SJSA1 (cell line): Measurements from ENCODE around the gene CEP44. TPM values are rescaled to one million over a fixed set of nuclear protein-coding genes. Genes with fewer than 3 reads are reported as not detected.

Source experiments
- DNase-seq, 2 experiments: peaks; one replicate each; pipeline ENCODE4 v3.0.0-alpha.2; 2015 to 2020; ENCODE audit warnings: low spot score in 2 of 2, low read depth in 1 of 2
- H3K27ac ChIP-seq: fragments of 250-450 bp; sonication (Bioruptor Pico); 2 replicates; pipeline ENCODE4 v1.5.1; 2020; ENCODE audit warnings: mild to moderate bottlenecking, moderate library complexity
- H3K27me3 ChIP-seq: fragments of 250-450 bp; sonication (Bioruptor Pico); replicated peaks from 2 replicates; pipeline ENCODE4 v1.5.1; 2020; ENCODE audit warnings: mild to moderate bottlenecking, moderate library complexity
- H3K36me3 ChIP-seq: fragments of 250-450 bp; sonication (Bioruptor Pico); 2 replicates; pipeline ENCODE4 v1.5.1; 2020; ENCODE audit warnings: mild to moderate bottlenecking
- H3K4me1 ChIP-seq: fragments of 250-450 bp; sonication (Bioruptor Pico); replicated peaks from 2 replicates; pipeline ENCODE4 v1.6.1; 2021; ENCODE audit warnings: mild to moderate bottlenecking
- H3K4me3 ChIP-seq: fragments of 250-450 bp; sonication (Bioruptor Pico); 2 replicates; pipeline ENCODE4 v1.5.1; 2020; ENCODE audit warnings: mild to moderate bottlenecking
- H3K9me3 ChIP-seq: fragments of 250-450 bp; sonication (Bioruptor Pico); replicated peaks from 2 replicates; pipeline ENCODE4 v1.5.1; 2020; ENCODE audit warnings: mild to moderate bottlenecking
- total RNA-seq: library from RNA; depleted of rRNA; stranded (reverse); fragments of >200 nt; shearing (Covaris generic); gene quantifications from 2 replicates; pipeline ENCODE4 v1.2.3, GENCODE V29; 2014; rRNA removed

CEP44 gene, protein sequence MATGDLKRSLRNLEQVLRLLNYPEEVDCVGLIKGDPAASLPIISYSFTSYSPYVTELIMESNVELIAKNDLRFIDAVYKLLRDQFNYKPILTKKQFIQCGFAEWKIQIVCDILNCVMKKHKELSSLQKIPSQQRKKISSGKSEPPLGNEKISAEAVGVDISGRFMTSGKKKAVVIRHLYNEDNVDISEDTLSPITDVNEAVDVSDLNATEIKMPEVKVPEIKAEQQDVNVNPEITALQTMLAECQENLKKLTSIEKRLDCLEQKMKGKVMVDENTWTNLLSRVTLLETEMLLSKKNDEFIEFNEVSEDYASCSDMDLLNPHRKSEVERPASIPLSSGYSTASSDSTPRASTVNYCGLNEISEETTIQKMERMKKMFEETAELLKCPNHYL
- total RNA-seq = 22.8 and 31.7 TPM in 2 replicates

DNA sequence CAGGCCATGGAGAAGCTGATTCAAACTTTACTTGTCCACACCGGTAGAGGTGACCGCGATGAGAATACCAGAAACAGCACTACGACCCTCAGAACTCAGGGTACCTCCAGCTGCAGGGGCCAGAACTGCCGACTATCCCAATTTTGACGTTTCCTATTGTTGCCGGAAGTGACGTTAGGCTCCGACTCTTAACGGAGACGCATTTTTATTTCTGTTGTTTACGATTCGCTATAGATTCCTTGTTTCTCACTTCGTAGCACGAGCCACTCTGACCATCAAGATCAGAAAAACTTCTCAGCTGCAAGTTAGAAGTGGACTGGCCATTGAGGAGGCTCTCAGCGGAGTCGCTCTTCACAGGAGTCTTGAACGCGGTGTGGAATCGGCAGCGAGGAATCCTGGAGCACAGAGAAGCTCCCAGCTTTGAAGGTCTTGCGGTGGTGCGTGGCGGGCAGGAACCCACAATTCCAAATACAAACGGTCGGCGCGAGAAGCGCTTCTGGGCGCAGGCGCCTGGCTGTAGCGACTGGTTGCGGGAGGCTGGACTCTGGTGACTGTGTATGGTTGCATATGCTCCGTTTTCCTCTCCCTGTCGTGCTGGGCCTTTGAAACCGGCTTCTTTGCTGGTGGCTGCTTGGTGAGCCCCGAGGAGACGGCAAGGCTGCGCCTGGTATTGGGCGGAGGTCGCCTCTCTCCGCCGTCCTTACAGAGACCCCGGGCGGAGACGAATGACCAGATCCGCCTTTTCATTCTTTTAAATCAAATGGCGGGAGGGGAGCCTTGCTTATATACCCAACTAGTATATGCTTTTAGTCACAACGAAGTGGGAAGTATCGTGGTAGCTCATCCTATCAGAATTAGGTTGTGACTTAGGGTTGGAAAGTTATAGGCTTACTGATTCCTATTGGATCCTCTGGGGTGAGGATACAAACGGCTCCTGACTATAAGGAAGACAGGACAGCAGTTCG lies at the start of gene CEP44, which contains the start of gene FBXO8:
CEP44 (plus strand) TSS at position 405 of the 965 bp plus-strand sequence. CDS start 15,211 bp downstream, outside the sequence.
FBXO8 (minus strand) TSS at position 161 of the 965 bp plus-strand sequence. CDS start 20,575 bp downstream, outside the sequence.
- Histone ChIP-seq H3K36me3 (peaks cover 9% of the 10 kb centered on the region; the same call in 1 of the 2 replicates), H3K27ac (peak within 1 kb of the TSS; percentile 96), H3K27me3 (no peaks in the 10 kb centered on the region)

GRCh38 chr4:174236359-174236758 lies 47.4 kb upstream of the CEP44 start:
- Histone ChIP-seq H3K4me1 (no peaks in the 10 kb centered on the region), H3K27me3 (no peaks in the 10 kb centered on the region), H3K36me3 (no peaks in the 10 kb centered on the region), H3K4me3 (no peak overlapping the region), H3K27ac (no peak overlapping the region), H3K9me3 (no peaks in the 10 kb centered on the region)
- no peak for DNase-seq

More for the DNA sequence above, at the start of gene CEP44, which contains the start of gene FBXO8:
- no peaks in the 10 kb centered on the region for H3K9me3 ChIP-seq
- H3K4me3 ChIP-seq = peak within 1 kb of the TSS; percentile 69
- DNase-seq = peak; percentile 72 to 92
- H3K4me1 ChIP-seq = peaks cover 4% of the 10 kb centered on the region; the same call in 1 of the 2 replicates

- Histone ChIP-seq H3K36me3 (no peaks in the 10 kb centered on the region), H3K4me1 (no peaks in the 10 kb centered on the region), H3K27me3 (no peaks in the 10 kb centered on the region), H3K27ac (no peak overlapping the region), H3K4me3 (no peak overlapping the region), H3K9me3 (no peaks in the 10 kb centered on the region)
- DNase-seq = no peak
Measured at GRCh38 chr4:174241162-174241561, 42.5 kb upstream of the CEP44 start.

- Histone ChIP-seq H3K4me3 (no peak overlapping the region), H3K27ac (no peak overlapping the region)
- DNase-seq = no peak
Measured at GRCh38 chr4:174244441-174244840, 39.3 kb upstream of the CEP44 start.

DNA sequence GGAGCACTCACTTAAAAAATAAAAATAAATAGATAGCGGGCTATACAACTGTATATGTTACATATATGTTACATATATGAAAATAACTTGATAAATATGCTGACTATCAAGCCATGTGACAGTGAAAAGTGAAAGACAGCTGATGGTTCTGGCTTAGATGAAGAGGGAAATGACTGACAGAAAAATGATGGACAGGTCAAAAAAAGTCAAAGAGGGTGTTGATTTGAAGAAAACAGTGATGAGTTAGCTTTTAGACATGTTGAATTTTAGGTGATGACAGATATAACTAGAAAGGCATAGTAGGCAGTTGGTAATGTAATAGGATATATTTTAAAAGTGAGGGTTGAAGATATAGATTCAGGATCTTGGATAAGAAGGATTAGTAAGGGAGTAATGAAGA lies 38.0 kb upstream of the CEP44 start:
- Histone ChIP-seq H3K27ac (no peak overlapping the region), H3K4me1 (no peaks in the 10 kb centered on the region), H3K36me3 (no peaks in the 10 kb centered on the region), H3K27me3 (no peaks in the 10 kb centered on the region), H3K4me3 (no peak overlapping the region), H3K9me3 (no peaks in the 10 kb centered on the region)
- no peak for DNase-seq

More at GRCh38 chr4:174244441-174244840, 39.3 kb upstream of the CEP44 start:
- Histone ChIP-seq H3K36me3 (no peaks in the 10 kb centered on the region), H3K27me3 (no peaks in the 10 kb centered on the region), H3K4me1 (no peaks in the 10 kb centered on the region), H3K9me3 (no peaks in the 10 kb centered on the region)

DNA sequence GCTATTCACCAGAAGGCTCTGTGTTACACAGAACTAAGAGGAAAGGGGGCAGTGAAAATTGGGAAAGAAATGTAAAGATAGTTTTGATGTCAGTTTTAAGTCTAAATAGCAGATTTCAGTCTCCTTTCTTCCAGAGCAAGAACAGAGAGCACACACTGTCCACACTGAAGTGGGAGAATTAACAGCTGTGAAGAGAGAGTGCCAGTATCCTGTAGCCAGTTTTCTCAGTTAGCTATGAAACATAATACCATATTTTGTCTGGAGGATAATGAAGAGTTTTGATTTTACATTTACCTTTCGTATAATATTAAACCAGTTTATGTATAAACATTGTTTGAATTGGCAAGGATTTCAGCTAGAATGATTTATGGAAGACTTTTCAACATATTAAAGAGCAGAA lies 35.3 kb upstream of the CEP44 start:
- Histone ChIP-seq H3K4me1 (no peaks in the 10 kb centered on the region), H3K27me3 (no peaks in the 10 kb centered on the region), H3K36me3 (no peaks in the 10 kb centered on the region), H3K27ac (no peak overlapping the region), H3K4me3 (no peak overlapping the region), H3K9me3 (no peaks in the 10 kb centered on the region)
- DNase-seq = no peak

DNA sequence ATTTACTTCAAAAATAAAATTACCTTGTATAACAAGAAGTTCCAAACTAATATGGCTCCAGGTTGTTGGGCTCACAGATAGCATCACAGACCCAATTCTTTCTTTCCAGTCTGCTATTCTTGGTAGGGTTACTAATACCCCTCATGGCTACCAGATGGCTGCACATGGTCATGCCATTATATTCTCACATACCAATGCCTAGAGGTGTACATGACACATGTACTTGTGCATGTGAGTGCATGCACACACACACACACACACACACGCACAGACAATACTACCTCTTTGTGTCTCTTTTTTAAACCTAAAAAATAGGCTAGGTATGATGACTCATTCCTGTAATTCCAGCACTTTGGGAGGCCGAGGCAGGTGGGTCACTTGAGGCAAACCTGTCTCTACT lies 31.3 kb upstream of the CEP44 start:
- H3K27me3 ChIP-seq = no peaks in the 10 kb centered on the region
- no peak overlapping the region for H3K27ac ChIP-seq
- H3K36me3 ChIP-seq = no peaks in the 10 kb centered on the region
- H3K4me3 ChIP-seq = no peak overlapping the region
- peaks cover 11% of the 10 kb centered on the region for H3K4me1 ChIP-seq
- H3K9me3 ChIP-seq = no peaks in the 10 kb centered on the region
- DNase-seq = no peak

DNA sequence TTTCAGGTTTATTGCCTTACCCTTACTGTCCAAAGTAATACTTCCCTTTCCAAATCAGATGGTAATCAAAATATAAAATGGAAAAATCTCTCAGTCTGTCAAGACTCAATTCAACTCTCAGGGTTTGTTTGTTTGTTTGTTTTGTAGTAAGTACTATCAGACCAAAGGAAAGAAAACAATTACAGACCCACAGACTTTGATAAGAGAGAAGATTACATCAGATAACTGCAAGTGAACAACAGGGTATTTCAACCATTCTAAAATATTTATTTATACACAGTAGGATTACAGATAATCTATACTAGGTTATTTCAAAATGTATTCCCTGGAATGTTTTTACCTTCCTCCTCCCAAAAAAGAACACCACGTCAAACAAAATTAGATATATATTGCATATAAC lies 29.1 kb upstream of the CEP44 start:
- no peak overlapping the region for H3K4me3 ChIP-seq
- H3K4me1 ChIP-seq = peaks cover 11% of the 10 kb centered on the region
- H3K9me3 ChIP-seq = no peaks in the 10 kb centered on the region
- H3K36me3 ChIP-seq = no peaks in the 10 kb centered on the region
- no peak for DNase-seq
- no peak overlapping the region for H3K27ac ChIP-seq
- H3K27me3 ChIP-seq = no peaks in the 10 kb centered on the region

DNA sequence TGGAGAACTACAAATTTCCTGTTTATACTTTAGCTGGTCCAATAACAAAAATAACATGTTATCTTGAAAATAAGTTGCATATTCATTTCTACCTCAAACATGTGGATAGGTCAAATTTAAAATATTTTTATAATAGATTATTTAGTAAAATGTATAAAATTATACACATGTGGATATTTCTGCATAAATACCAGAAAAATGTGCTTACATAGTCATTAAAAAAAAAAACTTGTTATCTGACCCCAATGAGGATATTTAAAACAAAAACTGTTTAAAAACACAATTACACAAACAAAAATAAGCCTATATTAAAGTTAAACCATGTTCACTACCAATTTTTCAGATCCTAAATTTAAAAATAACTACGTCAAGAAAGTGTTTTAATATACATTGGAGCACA lies 28.3 kb upstream of the CEP44 start:
- H3K27ac ChIP-seq = no peak overlapping the region
- no peak for DNase-seq
- H3K36me3 ChIP-seq = no peaks in the 10 kb centered on the region
- no peaks in the 10 kb centered on the region for H3K9me3 ChIP-seq
- H3K27me3 ChIP-seq = no peaks in the 10 kb centered on the region
- H3K4me3 ChIP-seq = no peak overlapping the region
- H3K4me1 ChIP-seq = peaks cover 11% of the 10 kb centered on the region

GRCh38 chr4:174255786-174256185 lies 27.9 kb upstream of the CEP44 start:
- DNase-seq = peak in 1 of 2 experiments; percentile 8
- Histone ChIP-seq H3K36me3 (no peaks in the 10 kb centered on the region), H3K4me3 (no peak overlapping the region), H3K4me1 (peaks cover 11% of the 10 kb centered on the region), H3K27ac (no peak overlapping the region), H3K9me3 (no peaks in the 10 kb centered on the region), H3K27me3 (no peaks in the 10 kb centered on the region)

DNA sequence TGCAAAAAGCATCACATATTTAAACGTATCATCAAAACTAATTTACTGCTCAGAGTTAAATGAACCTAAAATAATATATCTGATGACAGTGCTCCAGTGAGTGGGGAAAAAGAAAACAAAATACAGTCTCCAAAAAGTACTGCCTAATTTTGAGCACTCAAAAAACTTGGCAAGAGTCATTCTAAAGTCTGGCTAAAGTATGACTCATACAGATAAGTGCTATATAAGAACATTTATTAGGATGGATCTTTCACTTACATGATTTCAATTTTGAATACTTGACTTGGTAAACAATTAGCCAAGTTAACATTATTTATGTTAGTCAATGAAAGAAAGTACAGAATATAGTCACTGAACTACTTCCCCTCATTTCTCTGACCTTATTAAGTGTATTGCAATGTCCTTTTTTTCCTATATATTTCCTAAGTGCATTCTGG lies 27.4 kb upstream of the CEP44 start:
- H3K27ac ChIP-seq = no peak overlapping the region

GRCh38 chr4:174259580-174259979 lies 24.1 kb upstream of the CEP44 start:
- Histone ChIP-seq H3K36me3 (no peaks in the 10 kb centered on the region), H3K4me1 (peaks cover 11% of the 10 kb centered on the region), H3K27me3 (no peaks in the 10 kb centered on the region), H3K4me3 (no peak overlapping the region), H3K9me3 (no peaks in the 10 kb centered on the region), H3K27ac (no peak overlapping the region)
- DNase-seq = no peak

More for the DNA sequence above, 27.4 kb upstream of the CEP44 start:
- H3K4me1 ChIP-seq = peaks cover 11% of the 10 kb centered on the region
- no peak overlapping the region for H3K4me3 ChIP-seq
- no peaks in the 10 kb centered on the region for H3K27me3 ChIP-seq
- H3K9me3 ChIP-seq = no peaks in the 10 kb centered on the region
- no peaks in the 10 kb centered on the region for H3K36me3 ChIP-seq
- peak in 1 of 2 experiments; percentile 5 for DNase-seq

DNA sequence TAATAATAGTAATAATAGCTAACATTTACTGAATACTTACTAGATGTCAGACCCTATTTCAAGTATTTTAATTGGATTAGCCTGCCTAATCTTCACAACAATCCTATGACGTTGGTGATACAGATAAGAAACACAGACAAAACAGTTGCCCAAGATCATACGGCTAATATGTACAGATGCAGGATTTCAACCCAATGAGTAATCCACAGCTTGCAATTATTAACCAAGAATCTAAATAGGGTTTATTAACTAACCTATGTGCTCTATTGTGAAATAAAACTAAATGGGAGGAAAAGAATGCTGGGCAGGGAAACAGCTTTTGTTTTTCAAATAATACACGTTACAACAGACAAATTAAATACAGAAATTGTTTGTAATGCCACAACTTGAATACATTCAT lies 23.6 kb upstream of the CEP44 start:
- H3K27ac ChIP-seq = no peak overlapping the region
- no peaks in the 10 kb centered on the region for H3K9me3 ChIP-seq
- no peak overlapping the region for H3K4me3 ChIP-seq
- no peaks in the 10 kb centered on the region for H3K36me3 ChIP-seq
- no peak for DNase-seq
- H3K27me3 ChIP-seq = no peaks in the 10 kb centered on the region
- peaks cover 11% of the 10 kb centered on the region for H3K4me1 ChIP-seq
